Mucosa of gallbladder (tissue), 1 donor: Measurements from ENCODE around the gene ZC3H13. TPM values are rescaled to one million over a fixed set of nuclear protein-coding genes. Genes with fewer than 3 reads are reported as not detected.
"Not testable (repeated sequence)": the region's sequence is repeated elsewhere in the genome, so short reads cannot be mapped to it uniquely, and the experiment has no call there.

ENCODE experiments used
- DNase-seq: peaks from one replicate; pipeline ENCODE4 v3.0.0-alpha.2; 2020; ENCODE audit warnings: low spot score
- total RNA-seq: library from RNA; stranded (reverse); gene quantifications from one replicate; pipeline ENCODE4 v1.2.1, GENCODE V29; 2021
- donor health status: DM: no; HTN: no; CAD: no.

Gene ZC3H13
- total RNA-seq, 1 donor from 2014 or later = 43.3 TPM

GRCh38 chr13:46006688-46007452 lies 45.7 kb downstream of the ZC3H13 start:
- no peak for DNase-seq

- no peak for DNase-seq
These were observed 48.1 kb downstream of the ZC3H13 start for GRCh38 chr13:46004491-46004890.

DNA sequence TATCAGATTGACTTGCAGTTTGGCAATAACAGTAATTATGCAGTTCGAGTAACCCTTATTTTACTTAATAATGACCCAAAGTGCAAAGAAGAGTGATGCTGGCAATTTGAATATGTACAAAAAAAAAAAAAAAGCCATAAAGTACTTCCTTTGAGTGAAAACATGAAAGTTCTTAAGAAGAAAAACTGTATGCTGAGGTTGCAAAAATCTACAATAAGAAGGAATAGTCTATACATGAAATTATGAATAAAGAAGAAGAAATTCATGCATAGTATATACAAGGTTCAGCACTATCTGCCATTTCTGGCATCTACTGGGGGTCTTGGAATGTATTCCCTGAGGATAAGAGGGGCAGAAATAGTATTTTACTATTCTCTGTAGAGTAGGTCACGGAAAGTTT lies 55.9 kb downstream of the ZC3H13 start:
- no peak for DNase-seq

DNA sequence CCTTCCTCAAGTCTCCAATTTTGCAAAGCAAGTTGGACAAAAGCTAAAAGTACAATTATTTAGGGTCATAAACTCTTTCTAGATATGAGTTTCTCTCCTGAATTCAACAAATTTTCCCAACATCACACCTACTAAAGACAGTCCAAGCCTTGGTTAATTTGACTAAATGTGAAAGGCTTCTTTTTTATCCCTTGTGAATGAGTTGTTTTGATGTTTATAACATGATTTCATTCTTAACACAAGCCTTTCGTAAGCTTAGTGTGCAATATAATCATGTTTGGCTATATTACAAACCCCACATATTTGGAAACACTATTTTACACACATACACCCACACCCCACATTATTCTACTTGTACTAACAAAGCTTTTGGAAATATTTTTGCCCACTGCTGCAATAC lies 57.3 kb downstream of the ZC3H13 start:
- no peak for DNase-seq

DNA sequence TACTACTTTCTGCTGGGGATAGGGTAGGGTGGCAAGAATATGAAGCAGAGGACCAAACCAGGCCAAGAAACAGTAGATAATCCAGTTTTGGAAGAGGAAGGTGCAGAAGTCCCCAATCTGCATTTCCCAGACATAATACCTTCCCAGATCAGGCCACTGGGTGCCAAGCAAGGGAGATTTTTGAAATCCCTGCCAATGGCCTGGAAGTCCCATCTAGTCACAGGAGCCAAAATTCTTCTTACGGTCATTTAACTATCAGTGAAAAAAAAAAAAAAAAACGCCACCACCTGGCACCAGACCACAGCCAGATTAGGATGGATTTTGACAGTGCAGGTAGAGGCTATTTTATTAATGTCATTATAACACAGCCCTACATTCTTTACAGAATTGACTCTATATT lies 57.8 kb downstream of the ZC3H13 start:
- DNase-seq = no peak

- no peak for DNase-seq
These were observed 62.9 kb downstream of the ZC3H13 start for GRCh38 chr13:45989607-45990006.

DNA sequence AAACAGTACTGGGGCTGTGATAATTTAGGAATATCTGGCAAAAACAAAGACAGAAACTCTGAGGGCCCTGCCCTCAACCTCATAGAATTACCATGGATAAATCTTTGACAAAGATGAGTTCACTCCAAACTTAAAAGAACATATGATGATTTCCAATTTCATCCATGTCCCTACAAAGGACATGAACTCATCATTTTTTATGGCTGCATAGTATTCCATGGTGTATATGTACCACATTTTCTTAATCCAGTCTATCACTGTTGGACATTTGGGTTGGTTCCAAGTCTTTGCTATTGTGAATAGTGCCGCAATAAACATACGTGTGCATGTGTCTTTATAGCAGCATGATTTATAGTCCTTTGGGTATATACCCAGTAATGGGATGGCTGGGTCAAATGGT lies 71.4 kb downstream of the ZC3H13 start:
- not testable (repeated sequence) for DNase-seq

- DNase-seq = no peak
These were observed 77.2 kb downstream of the ZC3H13 start for GRCh38 chr13:45975337-45975736.

DNA sequence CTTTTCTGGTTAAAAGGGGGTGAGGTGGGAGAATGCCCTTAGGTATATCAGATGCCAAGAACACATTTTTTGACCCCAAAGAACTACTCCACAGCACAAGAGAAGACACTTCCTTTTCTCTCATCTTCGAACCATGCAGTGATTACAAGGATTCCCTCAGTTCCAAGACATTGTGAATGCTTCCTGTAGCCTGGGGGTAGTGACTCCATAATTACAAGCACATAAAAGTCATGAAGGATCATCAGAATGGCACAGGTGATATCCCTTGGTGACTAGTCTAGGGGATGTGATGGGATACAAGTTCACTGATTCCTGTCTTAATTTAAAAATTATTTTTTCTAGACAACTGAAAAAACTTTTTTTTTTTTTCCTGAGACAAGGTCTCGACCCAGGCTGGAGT lies 78.0 kb downstream of the ZC3H13 start:
- no peak for DNase-seq

- DNase-seq = no peak
These were observed 85.0 kb downstream of the ZC3H13 start for GRCh38 chr13:45967589-45967988.

DNA sequence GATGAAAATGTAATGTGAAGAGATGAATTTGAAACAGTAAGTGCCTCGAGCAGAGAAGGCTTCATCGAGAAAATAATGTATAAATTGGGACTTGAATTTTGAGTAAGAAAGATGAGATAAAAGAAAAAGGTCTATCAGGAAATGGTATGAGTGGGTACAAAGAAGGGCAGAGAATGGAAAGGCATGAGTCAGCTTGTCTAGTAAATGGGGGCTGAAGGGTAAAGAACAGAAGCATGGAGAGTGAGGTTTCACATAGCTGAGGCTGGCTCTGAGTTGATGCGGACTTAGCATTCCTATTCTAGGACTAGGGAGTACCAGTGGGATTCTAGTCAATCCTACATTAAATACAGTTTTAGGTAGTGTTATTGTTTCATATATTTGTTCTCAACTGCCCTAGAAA lies 85.8 kb downstream of the ZC3H13 start:
- DNase-seq = no peak

DNA sequence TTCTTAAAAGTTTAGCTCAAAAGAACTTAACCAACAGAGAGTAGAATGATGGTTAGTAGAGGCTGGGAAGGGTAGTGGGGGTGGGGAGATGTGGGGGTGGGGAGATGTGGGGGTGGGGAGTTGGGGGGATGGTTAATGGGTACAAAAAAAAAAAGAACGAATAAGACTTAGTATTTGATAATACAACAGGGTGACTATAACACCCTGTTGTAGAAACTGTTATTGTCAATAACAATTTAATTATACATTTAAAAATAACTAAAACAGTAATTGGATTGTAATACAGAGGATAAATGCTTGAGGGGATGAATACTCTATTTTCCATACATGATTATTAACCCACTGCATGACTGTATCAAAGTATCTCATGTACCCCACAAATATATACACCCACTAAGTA lies 91.1 kb downstream of the ZC3H13 start:
- DNase-seq = no peak

DNA sequence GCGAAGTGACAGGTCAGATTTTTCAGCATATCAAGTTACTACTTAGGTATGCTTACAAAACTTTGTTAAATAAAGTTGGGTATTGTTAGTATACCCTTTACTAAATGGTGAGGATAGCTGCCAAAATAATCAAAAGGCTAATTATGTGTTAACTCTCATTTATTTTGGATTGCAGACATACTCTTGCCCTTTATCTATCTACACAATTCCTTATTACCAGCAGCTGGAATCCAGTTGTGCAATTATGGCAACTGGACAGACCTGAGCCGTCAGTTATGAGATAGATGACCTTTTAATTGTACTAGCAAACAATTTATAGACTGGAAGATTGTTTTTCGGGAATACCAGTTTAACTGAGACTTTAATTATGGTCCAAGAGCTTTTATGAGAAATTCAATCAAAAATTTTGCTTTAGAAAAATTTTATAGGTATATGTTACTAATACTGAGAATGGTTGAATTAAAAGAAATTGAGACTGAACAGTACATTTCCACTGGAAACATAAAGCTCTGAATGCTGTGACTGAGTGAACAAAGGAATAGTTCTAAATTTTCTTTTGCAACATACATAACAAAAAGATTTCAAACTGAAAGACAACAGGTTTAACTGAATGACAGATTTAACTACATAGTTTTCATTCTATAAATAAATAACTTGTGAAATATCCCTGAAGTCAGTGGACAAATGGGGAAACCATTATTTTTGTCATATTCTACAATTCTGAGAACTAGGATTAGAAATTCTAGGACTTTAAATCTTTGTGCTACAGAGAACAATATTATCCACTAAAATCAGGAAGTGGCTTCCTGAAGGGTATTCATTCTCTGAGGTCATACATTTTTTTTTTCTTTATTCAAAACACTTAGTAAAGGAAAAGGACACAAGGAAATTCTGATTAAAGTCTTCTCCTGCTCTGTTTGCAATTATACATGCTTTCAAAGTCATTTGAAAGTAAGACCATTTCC lies 97.4 kb downstream of the ZC3H13 start:
- no peak for DNase-seq

GRCh38 chr13:45953082-45953481 lies 99.5 kb downstream of the ZC3H13 start:
- no peak for DNase-seq

DNA sequence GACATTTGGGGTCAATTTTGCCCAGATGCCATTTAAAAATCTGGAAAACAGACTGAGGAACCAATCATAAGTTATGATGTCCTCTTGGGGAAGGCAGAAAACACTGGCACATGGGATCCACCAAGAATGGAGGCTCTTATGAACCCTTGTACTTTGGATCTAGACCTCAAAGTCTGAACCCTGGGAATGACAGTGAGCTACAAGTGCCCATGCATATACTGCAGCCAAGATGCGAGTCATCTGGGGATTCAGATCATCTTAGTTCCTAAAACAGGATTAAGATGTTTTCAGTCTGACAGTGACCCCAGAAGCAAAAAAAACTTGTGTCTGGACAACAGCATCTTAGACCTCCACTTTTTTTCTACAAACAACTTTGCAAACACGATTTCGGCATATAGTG lies 100.8 kb downstream of the ZC3H13 start:
- no peak for DNase-seq

GRCh38 chr13:45951166-45951565 lies 101.4 kb downstream of the ZC3H13 start:
- DNase-seq = no peak

DNA sequence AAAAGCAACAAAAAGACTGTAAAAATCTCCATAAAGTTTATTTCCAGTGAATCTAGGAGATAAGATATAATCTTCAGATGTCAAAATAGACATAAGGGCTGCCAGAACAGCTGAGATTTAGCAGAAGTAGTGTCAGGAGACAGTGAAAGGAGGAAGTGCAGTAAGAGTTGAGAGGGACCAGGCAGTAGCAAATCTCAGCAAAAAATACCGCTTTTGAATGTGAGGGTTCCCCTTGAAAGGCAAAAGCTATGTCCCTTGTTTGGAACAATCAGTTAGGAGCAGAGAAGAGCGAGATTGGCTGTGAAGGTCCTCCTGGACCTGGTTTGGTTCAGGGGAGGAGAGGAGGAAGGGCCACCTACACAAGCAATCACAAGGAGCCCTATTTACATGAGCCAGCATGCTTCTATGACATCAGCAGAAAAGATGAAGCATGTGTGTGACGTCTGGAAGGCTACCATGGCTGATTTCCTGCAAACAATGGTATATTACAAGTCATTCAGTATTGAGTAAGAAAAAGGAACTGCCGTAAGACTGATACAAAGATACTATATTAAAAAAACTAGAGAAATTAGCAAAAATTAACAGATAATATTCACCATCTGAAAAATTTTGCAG lies 102.1 kb downstream of the ZC3H13 start:
- no peak for DNase-seq

DNA sequence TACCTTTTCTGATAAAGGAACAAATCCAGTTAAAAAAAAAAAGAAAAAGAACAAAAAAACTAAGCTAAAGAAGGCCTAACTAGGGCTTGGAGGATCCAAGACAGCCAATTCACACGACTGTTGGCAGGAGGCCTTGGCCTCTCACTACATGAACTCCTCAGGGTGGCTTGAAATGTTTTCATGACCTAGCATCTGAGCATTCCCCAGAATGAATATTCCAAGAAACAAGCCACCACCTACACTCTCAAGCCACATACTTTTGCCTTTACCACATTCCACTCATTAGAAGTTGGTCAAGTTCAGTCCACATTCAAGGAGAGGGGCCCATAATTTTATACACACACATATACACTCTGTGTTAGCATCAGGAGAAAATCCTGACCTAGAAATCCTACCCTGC lies 103.4 kb downstream of the ZC3H13 start:
- no peak for DNase-seq

DNA sequence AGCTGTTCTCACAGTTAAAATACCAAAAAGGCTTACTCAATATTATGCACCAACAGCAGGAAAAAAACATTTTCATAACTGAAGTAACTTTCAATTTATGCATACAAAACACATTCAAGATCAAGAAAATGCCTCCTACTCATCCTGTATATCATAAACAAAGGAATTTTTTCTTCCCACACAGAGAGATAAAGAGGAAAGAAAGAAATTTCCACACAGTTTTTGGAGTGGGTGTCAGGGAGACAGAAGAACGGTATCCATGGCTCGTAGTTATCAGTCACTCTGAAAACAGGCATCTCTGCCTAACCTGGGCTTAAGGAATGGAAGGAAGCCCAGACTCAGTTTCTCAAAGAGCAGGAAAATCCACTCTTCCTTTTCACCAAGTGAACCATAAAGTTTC lies 108.6 kb downstream of the ZC3H13 start:
- no peak for DNase-seq

GRCh38 chr13:45943120-45943519 lies 109.4 kb downstream of the ZC3H13 start:
- DNase-seq = no peak

DNA sequence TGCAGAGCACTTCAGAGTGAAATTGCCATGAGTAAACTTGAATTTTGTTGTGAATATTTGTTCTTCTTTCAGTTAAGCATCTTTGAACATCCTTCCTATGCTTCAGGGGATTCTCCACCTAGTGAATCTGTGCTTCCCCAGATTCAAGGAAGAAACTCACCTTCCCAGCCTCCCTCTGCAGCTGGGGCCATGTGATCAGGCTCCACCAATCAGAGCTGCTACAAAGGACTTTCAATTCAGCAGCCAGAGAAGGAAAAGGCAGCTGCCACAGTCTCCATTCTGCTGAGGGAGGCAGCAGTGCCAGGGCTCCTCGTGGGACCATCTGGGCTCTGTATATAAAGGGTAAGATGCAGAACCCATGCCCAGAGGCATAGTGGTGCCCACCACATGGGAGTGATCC lies 111.3 kb downstream of the ZC3H13 start:
- no peak for DNase-seq

GRCh38 chr13:45940061-45940460 lies 112.5 kb downstream of the ZC3H13 start:
- DNase-seq = no peak

DNA sequence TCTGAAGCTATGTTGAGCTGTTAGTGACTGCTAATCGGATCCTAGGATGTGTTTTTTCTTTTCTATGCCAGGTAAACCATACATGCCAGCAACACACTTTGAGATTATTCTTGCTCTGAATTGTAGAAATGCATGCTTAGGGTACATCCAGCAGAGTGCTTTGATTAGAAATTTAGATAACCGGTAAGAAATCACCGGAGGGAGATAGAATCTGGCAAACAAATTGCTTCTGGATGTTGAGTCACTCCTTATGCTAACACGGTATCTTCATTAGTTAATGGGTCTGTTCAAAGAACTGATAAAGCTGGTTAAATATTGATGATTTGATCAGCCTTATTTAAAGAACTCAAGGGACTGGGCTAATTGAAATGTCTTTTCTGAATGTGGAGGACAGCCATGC lies 115.9 kb downstream of the ZC3H13 start:
- DNase-seq = no peak
